ENCODE measurements around the gene TSPEAR.

DNA sequence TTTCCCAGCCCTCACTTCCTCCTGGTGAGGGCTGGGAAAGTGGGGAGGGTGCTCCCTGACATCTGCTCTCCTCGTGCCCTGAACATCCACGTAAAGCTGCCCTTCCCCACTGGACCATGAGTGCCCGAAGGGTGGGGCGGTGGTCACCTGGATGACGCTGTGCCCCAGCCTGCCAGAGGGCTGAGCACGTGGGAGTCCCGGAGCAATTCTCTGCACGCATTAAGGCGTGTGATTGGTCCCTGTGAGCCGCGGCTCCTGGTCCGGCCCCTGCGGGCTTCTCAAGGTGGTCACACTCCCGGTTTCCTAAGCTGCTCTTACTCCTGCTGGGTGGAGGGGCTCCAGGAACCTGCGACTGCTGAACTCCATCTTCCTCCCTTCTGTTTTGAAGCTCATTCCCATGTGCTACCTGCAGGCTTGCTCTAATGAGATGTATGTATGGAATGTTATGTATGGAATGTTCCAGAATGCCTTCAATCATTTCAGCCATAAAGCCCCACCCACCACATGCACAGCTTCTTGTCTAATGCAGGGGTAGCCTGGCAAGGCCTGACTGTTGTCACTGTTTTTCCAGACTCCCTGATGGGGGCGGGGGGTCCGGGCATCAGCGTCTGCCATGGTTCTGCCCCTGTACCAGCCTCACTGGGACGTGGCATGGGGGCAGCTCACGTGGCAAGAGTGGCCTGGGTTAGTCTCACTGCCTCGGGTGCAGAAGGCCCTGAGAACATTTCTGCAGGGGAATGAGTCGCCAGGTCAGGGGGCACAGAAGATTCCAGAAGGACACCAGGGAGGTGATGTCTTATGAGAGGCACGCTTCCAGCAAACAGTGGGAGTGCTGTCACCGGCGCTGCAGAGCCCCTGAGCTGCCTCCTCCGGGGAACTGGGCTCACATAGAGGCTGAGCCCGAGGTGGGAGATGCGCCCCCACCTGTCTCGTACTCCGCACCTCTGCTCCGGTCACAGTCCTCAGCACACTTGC, 190.8 kb downstream of the TSPEAR start:
- TF ChIP-seq, protein P1, sequence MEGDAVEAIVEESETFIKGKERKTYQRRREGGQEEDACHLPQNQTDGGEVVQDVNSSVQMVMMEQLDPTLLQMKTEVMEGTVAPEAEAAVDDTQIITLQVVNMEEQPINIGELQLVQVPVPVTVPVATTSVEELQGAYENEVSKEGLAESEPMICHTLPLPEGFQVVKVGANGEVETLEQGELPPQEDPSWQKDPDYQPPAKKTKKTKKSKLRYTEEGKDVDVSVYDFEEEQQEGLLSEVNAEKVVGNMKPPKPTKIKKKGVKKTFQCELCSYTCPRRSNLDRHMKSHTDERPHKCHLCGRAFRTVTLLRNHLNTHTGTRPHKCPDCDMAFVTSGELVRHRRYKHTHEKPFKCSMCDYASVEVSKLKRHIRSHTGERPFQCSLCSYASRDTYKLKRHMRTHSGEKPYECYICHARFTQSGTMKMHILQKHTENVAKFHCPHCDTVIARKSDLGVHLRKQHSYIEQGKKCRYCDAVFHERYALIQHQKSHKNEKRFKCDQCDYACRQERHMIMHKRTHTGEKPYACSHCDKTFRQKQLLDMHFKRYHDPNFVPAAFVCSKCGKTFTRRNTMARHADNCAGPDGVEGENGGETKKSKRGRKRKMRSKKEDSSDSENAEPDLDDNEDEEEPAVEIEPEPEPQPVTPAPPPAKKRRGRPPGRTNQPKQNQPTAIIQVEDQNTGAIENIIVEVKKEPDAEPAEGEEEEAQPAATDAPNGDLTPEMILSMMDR (IDR thresholded peaks at IDR 0.05): no peak
- TF ChIP-seq EZH2 (IDR thresholded peaks at IDR 0.05; ENCODE audit: borderline replicate concordance, insufficient read depth, low read depth, low read length, poor library complexity, severe bottlenecking): no peak

Data from B cell (primary cell).